Measurements from ENCODE around the gene GLIS1. TPM values are rescaled to one million over a fixed set of nuclear protein-coding genes. Genes with fewer than 3 reads are reported as not detected.

Gene GLIS1
- total RNA-seq, 1 experiment from 2014 or later: not detected

GRCh38 chr1:53688381-53689102 is 50.4 kb downstream of the GLIS1 start:
- H3K27ac ChIP-seq: no peak overlapping the region
- ChIA-PET CTCF (interaction anchor here (0.6 kb wide), 1 partner anchor 14 kb away, joined by 3 read pairs; no protein-coding TSS in a partner anchor), POLR2A (ENCODE audit: unreplicated experiment) (no interaction called here)
- peak in 1 of 2 experiments; percentile 23 for DNase-seq
- no peak overlapping the region for H3K4me3 ChIP-seq
- H3K9me3 ChIP-seq (ENCODE audit: insufficient read depth, low read depth): no peaks in the 10 kb centered on the region
- no peaks in the 10 kb centered on the region for H4K20me1 ChIP-seq (ENCODE audit: insufficient read depth)
- intact Hi-C loops (cut with micrococcal nuclease; ENCODE audit: unreplicated experiment): no loop called here
- H2AFZ ChIP-seq: no peak overlapping the region
- H3K4me2 ChIP-seq: no peak overlapping the region
- no peaks in the 10 kb centered on the region for H3K36me3 ChIP-seq (ENCODE audit: low read depth)
- H3K9me2 ChIP-seq (ENCODE audit: insufficient read depth): no peaks in the 10 kb centered on the region
- peaks cover 8% of the 10 kb centered on the region; the same call in 1 of the 2 replicates for H3F3A ChIP-seq (ENCODE audit: insufficient read depth, low read depth)
- peaks cover 50% of the 10 kb centered on the region for H3K27me3 ChIP-seq (ENCODE audit: insufficient read depth, low read depth)
- H3K4me1 ChIP-seq (replicated peaks; ENCODE audit: insufficient read depth): peaks cover 18% of the 10 kb centered on the region
- no TSS peak for BruUV-seq (replicated peaks)
- no peak for TF ChIP-seq EZH2 (IDR thresholded peaks at IDR 0.05; ENCODE audit: low read depth)
- TF ChIP-seq, protein P1, sequence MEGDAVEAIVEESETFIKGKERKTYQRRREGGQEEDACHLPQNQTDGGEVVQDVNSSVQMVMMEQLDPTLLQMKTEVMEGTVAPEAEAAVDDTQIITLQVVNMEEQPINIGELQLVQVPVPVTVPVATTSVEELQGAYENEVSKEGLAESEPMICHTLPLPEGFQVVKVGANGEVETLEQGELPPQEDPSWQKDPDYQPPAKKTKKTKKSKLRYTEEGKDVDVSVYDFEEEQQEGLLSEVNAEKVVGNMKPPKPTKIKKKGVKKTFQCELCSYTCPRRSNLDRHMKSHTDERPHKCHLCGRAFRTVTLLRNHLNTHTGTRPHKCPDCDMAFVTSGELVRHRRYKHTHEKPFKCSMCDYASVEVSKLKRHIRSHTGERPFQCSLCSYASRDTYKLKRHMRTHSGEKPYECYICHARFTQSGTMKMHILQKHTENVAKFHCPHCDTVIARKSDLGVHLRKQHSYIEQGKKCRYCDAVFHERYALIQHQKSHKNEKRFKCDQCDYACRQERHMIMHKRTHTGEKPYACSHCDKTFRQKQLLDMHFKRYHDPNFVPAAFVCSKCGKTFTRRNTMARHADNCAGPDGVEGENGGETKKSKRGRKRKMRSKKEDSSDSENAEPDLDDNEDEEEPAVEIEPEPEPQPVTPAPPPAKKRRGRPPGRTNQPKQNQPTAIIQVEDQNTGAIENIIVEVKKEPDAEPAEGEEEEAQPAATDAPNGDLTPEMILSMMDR (conservative IDR thresholded peaks at IDR 0.05): peak; percentile 51; the same call in 1 of the 2 replicates
- no peaks in the 10 kb centered on the region for H3K79me2 ChIP-seq (ENCODE audit: low read depth)

DNA sequence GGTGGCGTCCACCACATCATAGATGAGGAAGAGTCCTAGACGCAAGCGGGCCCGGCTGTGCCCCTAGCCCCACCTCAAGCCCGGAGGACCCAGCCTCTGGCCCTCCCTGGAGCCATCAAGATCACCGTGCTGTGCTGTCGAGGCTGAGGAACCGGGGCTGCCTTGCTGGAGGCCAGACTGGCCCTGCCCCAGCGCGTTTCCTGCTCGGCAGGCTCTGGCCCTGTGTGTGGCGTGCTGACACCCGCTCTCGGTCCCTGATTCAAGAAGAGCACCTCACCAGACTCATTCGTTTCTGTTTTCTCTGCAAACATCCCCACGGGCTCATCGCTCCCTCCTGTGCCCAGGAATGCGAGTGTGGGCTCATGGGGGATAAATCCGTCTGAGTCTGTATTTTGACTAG is 51.1 kb downstream of the GLIS1 start:
- Histone ChIP-seq H4K20me1 (ENCODE audit: insufficient read depth) (no peaks in the 10 kb centered on the region), H3K27me3 (ENCODE audit: insufficient read depth, low read depth) (peaks cover 46% of the 10 kb centered on the region)
- no TSS peak for BruUV-seq (replicated peaks)

DNA sequence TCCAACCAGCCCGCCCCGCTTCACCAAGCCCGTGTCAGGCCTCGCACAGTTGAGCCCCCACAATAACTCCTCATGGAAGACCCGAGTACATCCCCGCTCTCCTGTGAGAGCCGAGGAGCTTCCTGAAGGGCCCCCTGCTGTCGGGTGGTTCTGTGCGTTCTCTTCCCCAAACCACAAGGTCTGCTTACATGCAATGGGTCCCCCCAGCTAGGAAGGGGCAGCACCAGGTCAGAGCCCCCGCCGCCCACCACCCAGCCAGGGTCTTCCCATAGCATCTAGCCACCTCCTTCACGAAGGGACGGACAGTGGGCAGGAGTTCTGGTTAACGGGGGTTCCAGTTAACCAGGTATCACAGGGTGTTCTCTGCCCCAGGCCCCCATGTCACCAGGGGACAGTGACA is 51.5 kb downstream of the GLIS1 start:
- Histone ChIP-seq H3K4me1 (replicated peaks; ENCODE audit: insufficient read depth) (peaks cover 18% of the 10 kb centered on the region), H3F3A (ENCODE audit: insufficient read depth, low read depth) (peaks cover 8% of the 10 kb centered on the region; the same call in 1 of the 2 replicates), H3K9me3 (ENCODE audit: insufficient read depth, low read depth) (no peaks in the 10 kb centered on the region), H3K27me3 (ENCODE audit: insufficient read depth, low read depth) (peaks cover 41% of the 10 kb centered on the region), H3K27ac (no peak overlapping the region), H3K9me2 (ENCODE audit: insufficient read depth) (no peaks in the 10 kb centered on the region), H3K4me3 (no peak overlapping the region), H3K4me2 (no peak overlapping the region), H3K36me3 (ENCODE audit: low read depth) (no peaks in the 10 kb centered on the region), H4K20me1 (ENCODE audit: insufficient read depth) (no peaks in the 10 kb centered on the region), H2AFZ (no peak overlapping the region), H3K79me2 (ENCODE audit: low read depth) (no peaks in the 10 kb centered on the region)
- intact Hi-C loops (cut with micrococcal nuclease; ENCODE audit: unreplicated experiment): no loop called here
- no TSS peak for BruUV-seq (replicated peaks)
- no peak for DNase-seq
- POLR2A ChIA-PET (ENCODE audit: unreplicated experiment): no interaction called here
- CTCF ChIA-PET: no interaction called here
- TF ChIP-seq, protein P1 (conservative IDR thresholded peaks at IDR 0.05): no peak
- TF ChIP-seq EZH2 (IDR thresholded peaks at IDR 0.05; ENCODE audit: low read depth): no peak

More for the DNA sequence above, 51.1 kb downstream of the GLIS1 start:
- ChIA-PET CTCF (no interaction called here), POLR2A (ENCODE audit: unreplicated experiment) (no interaction called here)
- Histone ChIP-seq H3K4me1 (replicated peaks; ENCODE audit: insufficient read depth) (peaks cover 18% of the 10 kb centered on the region), H3F3A (ENCODE audit: insufficient read depth, low read depth) (peaks cover 8% of the 10 kb centered on the region; the same call in 1 of the 2 replicates), H2AFZ (no peak overlapping the region), H3K9me2 (ENCODE audit: insufficient read depth) (no peaks in the 10 kb centered on the region), H3K36me3 (ENCODE audit: low read depth) (no peaks in the 10 kb centered on the region), H3K4me3 (no peak overlapping the region), H3K27ac (no peak overlapping the region), H3K79me2 (ENCODE audit: low read depth) (no peaks in the 10 kb centered on the region), H3K4me2 (no peak overlapping the region), H3K9me3 (ENCODE audit: insufficient read depth, low read depth) (no peaks in the 10 kb centered on the region)
- no peak for DNase-seq
- TF ChIP-seq EZH2 (IDR thresholded peaks at IDR 0.05; ENCODE audit: low read depth): no peak
- TF ChIP-seq, protein P1 (conservative IDR thresholded peaks at IDR 0.05): no peak
- intact Hi-C loops (cut with micrococcal nuclease; ENCODE audit: unreplicated experiment): no loop called here

Measured in PC-9 (cell line).